ENCODE measurements around the gene RRP36. TPM values are rescaled to one million over a fixed set of nuclear protein-coding genes. Genes with fewer than 3 reads are reported as not detected.

RRP36 gene
- total RNA-seq, 4 donors from 2014 or later, result 39.2 to 75.9 (median 50.4) TPM

DNA sequence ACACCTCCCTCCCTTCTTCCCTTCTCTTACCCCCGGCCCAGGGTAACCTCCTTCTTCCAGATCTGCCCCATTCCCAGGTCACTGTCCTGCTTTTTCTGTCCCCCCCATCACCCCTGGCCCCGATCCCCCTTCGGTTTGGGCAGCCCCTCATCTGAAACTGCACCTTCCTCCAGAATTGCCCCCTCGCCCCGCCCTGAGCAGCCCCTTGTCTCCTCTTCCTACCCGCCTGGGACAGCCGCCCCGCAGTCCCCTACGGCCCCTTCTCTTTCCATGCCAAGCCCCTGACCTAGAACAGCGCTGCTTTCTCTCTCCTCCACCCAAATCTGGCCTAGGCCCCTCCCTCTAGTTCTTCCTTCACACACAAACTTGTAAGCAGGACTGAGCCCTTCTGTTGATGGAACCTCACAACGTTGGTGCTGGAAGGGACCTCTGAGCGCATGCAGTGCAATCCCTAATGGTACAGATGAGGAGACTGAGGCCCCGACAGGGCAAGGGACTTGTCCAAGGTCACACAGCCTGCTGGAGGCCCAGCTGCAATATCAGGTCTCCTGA is 36.4 kb upstream of the RRP36 start:
- peak overlapping the region; percentile 75 to 98 (median 90) for H3K4me3 ChIP-seq
- no peak for DNase-seq
- no peaks in the 10 kb centered on the region for H3K9me3 ChIP-seq
- no peaks in the 10 kb centered on the region for H3K27me3 ChIP-seq
- TF ChIP-seq, protein P1, sequence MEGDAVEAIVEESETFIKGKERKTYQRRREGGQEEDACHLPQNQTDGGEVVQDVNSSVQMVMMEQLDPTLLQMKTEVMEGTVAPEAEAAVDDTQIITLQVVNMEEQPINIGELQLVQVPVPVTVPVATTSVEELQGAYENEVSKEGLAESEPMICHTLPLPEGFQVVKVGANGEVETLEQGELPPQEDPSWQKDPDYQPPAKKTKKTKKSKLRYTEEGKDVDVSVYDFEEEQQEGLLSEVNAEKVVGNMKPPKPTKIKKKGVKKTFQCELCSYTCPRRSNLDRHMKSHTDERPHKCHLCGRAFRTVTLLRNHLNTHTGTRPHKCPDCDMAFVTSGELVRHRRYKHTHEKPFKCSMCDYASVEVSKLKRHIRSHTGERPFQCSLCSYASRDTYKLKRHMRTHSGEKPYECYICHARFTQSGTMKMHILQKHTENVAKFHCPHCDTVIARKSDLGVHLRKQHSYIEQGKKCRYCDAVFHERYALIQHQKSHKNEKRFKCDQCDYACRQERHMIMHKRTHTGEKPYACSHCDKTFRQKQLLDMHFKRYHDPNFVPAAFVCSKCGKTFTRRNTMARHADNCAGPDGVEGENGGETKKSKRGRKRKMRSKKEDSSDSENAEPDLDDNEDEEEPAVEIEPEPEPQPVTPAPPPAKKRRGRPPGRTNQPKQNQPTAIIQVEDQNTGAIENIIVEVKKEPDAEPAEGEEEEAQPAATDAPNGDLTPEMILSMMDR (IDR thresholded peaks at IDR 0.05), result no peak
- no peak for TF ChIP-seq POLR2A (IDR thresholded peaks at IDR 0.05)
- H3K4me1 ChIP-seq, result peaks cover 0 to 53% (median 6%) of the 10 kb centered on the region in 4 donors
- peaks cover 0 to 12% (median 0%) of the 10 kb centered on the region in 3 donors for H3K36me3 ChIP-seq
- H3K27ac ChIP-seq, result peak overlapping the region; percentile 82 to 90 (median 86)

DNA sequence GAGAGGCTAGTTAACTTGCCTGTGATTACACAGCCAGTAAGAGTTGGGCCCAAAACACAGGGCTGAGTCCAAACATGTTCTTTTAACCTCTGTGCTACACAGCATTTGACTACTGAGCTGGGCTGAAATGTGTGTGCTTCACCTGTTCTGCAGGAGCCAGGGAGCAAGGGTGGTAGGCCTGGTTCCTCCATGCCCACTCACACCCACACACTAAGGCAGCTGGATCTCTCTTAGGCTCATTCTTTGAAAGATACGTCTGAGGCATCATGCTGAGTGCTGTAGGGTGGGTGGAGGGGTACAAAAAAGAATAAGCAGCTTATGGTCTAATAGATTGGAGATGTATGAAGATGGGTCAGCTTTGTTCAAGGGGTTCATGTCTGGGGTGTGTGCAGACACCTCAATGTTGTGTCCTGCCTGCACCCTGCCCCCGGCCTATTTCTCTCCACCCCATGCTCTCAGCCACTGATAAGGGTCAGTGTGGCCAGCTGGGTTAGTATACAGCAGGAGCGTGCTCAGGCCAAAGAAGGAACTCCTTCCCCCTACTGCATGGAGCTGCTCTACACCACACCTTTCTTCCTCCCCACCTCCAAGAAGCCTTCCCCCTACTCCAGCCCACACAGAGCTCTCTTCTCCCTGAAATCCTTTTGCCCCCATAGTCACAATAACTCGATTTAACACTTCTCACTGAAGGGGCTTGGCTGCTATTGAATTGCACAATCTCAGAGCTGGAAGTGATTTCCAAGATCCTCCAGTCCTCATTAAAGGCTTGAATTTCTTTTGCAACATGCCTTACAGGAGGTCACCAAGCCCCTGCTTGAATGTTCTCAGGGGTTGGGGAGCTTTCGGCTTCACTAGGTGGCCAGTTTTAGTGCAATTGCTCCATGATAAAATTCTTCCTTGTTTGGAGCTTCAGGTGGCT is 33.6 kb upstream of the RRP36 start:
- Histone ChIP-seq H3K4me1 (peaks cover 0 to 63% (median 6%) of the 10 kb centered on the region in 4 donors), H3K27ac (peak overlapping the region in 1 of 4 donors; percentile 97), H3K36me3 (peaks cover 0 to 19% (median 0%) of the 10 kb centered on the region in 3 donors), H3K27me3 (no peaks in the 10 kb centered on the region), H3K9me3 (no peaks in the 10 kb centered on the region), H3K4me3 (no peak overlapping the region)
- no peak for DNase-seq
- no peak for TF ChIP-seq POLR2A (IDR thresholded peaks at IDR 0.05)
- TF ChIP-seq, protein P1 (IDR thresholded peaks at IDR 0.05), result no peak

DNA sequence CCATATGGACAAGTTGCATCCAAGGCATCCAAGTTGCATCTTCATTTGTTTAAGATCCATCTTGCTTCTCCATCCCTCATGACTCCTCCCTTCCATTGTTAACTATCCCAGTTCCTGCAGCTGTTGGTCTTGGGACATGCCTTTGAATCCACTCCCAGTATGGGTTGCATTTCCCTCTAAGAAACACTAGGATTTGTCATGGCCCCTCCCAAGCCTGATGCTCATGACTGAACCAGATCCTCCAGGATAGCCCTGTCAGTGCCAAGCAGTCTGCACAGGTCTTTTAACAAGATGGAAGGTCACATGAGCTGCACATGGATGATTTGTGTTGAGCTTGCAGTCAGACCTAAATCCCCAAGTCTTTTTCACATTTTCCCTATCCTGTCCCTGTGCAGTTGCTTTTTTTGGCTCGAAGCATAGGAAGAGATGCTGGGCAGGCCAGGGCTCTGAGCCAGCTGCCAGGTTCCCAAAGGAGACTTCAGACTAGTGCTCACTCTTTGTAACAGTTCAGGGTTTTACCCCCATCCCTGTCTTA is 32.9 kb upstream of the RRP36 start:
- DNase-seq, result no peak
- Histone ChIP-seq H3K9me3 (no peaks in the 10 kb centered on the region), H3K27ac (peak overlapping the region in 1 of 4 donors; percentile 97), H3K4me3 (no peak overlapping the region), H3K4me1 (peaks cover 0 to 61% (median 6%) of the 10 kb centered on the region in 4 donors), H3K27me3 (no peaks in the 10 kb centered on the region), H3K36me3 (peaks cover 0 to 19% (median 0%) of the 10 kb centered on the region in 3 donors)
- TF ChIP-seq POLR2A (IDR thresholded peaks at IDR 0.05), result no peak
- TF ChIP-seq, protein P1 (IDR thresholded peaks at IDR 0.05), result no peak

DNA sequence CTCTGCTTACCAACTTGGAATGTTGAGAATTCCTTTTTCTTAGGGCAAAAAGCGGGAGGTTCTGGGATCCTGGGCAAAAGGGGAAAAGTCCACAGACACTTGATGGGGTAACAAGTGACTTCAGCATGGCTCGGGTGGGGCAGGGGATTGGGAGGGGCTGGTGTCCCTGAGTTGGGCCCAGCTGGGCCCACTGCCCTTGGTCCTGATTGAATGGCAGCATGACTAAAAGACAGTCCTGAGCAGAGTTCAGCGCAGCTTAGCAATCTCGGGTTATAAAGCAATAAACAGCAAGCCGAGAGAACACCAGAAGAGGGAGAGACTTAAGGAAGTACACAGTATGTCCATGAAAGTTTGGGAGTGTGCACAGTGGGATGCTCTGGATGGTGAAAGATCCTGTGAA is 31.5 kb upstream of the RRP36 start:
- Histone ChIP-seq H3K27ac (peak overlapping the region in 3 of 4 donors; percentile 35 to 97 (median 76)), H3K27me3 (no peaks in the 10 kb centered on the region), H3K36me3 (peaks cover 0 to 26% (median 0%) of the 10 kb centered on the region in 3 donors), H3K4me1 (peaks cover 0 to 58% (median 5%) of the 10 kb centered on the region in 4 donors), H3K4me3 (no peak overlapping the region), H3K9me3 (no peaks in the 10 kb centered on the region)
- DNase-seq, result peak in 2 of 3 donors; percentile 83 to 88
- TF ChIP-seq POLR2A (IDR thresholded peaks at IDR 0.05), result peak in 1 of 2 donors; percentile 64
- TF ChIP-seq, protein P1 (IDR thresholded peaks at IDR 0.05), result no peak

DNA sequence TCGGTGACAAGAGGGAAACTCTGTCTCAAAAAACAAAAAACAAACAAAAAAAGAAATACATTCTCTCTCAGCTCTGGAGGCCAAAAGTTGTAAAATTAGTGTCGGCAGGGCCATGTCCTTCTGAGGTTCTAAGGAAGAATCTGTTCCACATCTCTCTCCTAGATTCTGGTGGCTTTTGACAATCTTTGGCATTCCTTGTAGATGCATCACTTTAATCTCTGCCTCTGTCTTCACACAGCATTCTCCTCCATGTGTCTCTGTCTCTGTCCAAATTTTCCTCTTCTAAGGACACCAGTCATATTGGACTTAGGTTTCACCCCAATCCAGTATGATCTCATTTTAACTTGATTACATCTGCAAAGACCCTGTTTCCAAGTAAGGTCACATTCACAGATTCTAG is 28.0 kb upstream of the RRP36 start:
- H3K27ac ChIP-seq, result no peak overlapping the region
- no peak for TF ChIP-seq POLR2A (IDR thresholded peaks at IDR 0.05)
- TF ChIP-seq, protein P1 (IDR thresholded peaks at IDR 0.05), result no peak
- H3K27me3 ChIP-seq, result no peaks in the 10 kb centered on the region
- peaks cover 0 to 35% (median 0%) of the 10 kb centered on the region in 4 donors for H3K4me1 ChIP-seq
- no peaks in the 10 kb centered on the region for H3K9me3 ChIP-seq
- H3K36me3 ChIP-seq, result peaks cover 0 to 26% (median 0%) of the 10 kb centered on the region in 3 donors
- no peak overlapping the region for H3K4me3 ChIP-seq
- DNase-seq, result no peak
